B cell (primary cell): ENCODE data around the gene CHRM4. TPM values are rescaled to one million over a fixed set of nuclear protein-coding genes. Genes with fewer than 3 reads are reported as not detected.

Experiments
- ATAC-seq: fragments of 200-7000 bp; cut with Tn5 transposase; one replicate; pipeline ENCODE4 v1.10.0; 2021; ENCODE audit warnings: low read depth, mild to moderate bottlenecking, moderate number of reproducible peaks, moderate library complexity
- CTCF ChIA-PET: fragments of 350-600 bp; sonication (Branson Sonifier 250); formaldehyde crosslinking; loops from one replicate; lab custom pipeline; 2021; ENCODE audit warnings: antibody characterized with exemption, inconsistent platforms; lab: Charles Lee
- POLR2A ChIA-PET: fragments of 350-600 bp; sonication (Branson Sonifier 250); formaldehyde crosslinking; loops from one replicate; lab custom pipeline; 2021; ENCODE audit warnings: antibody characterized with exemption; lab: Charles Lee
- DNase-seq: peaks from one replicate; pipeline ENCODE4 v3.0.0; 2013
- H2AFZ ChIP-seq: 2 replicates; pipeline ENCODE4 v1.6.1; 2012; ENCODE audit warnings: mild to moderate bottlenecking, low read depth, low read length; ENCODE audit not compliant: insufficient read depth, poor library complexity, severe bottlenecking
- H3K27ac ChIP-seq, 2 donors: 1 replicate in 1 of 2; 2 replicates in 1 of 2; pipeline ENCODE4 v1.5.1; 2012 to 2013; ENCODE audit warnings: low read length in 2 of 2, mild to moderate bottlenecking in 2 of 2, moderate library complexity in 1 of 2
- H3K27me3 ChIP-seq, 4 experiments: fragments of 200-600 bp in 1 of 4; sonication (generic) in 1 of 4; replicated peaks in 1 of 4; 1 replicate in 2 of 4; 2 replicates in 2 of 4; pipeline versions ENCODE4 v1.6.1 to v1.7.0; 2013 to 2016; ENCODE audit warnings: low read length in 3 of 4, mild to moderate bottlenecking in 2 of 4, mixed read lengths in 1 of 4, moderate library complexity in 1 of 4; ENCODE audit not compliant: insufficient read depth in 4 of 4, control insufficient read depth in 3 of 4; ENCODE audit errors: control extremely low read depth in 1 of 4
- H3K36me3 ChIP-seq, 2 experiments: replicated peaks in 1 of 2; 1 replicate in 1 of 2; 2 replicates in 1 of 2; pipeline versions ENCODE4 v1.6.1 to v1.7.1; 2013; ENCODE audit warnings: low read length in 1 of 2; ENCODE audit not compliant: insufficient read depth in 2 of 2, control insufficient read depth in 1 of 2; ENCODE audit errors: control extremely low read depth in 1 of 2, extremely low read depth in 1 of 2
- H3K4me1 ChIP-seq, 2 donors: fragments of 200-600 bp in 1 of 2; sonication (generic) in 1 of 2; 1 replicate in 1 of 2; 2 replicates in 1 of 2; pipeline versions ENCODE4 v1.5.1 to v1.6.1; 2013 to 2017; ENCODE audit warnings: low read length in 2 of 2; ENCODE audit not compliant: control insufficient read depth in 2 of 2, insufficient read depth in 2 of 2
- H3K4me2 ChIP-seq: replicated peaks from 2 replicates; pipeline ENCODE3; 2012; ENCODE audit warnings: mild to moderate bottlenecking, low read depth, low read length; ENCODE audit not compliant: poor library complexity, severe bottlenecking
- H3K4me3 ChIP-seq, 5 experiments: fragments of 200-600 bp in 1 of 5; sonication (generic) in 1 of 5; 1 replicate in 3 of 5; 2 replicates in 2 of 5; pipeline versions ENCODE4 v1.5.1 to v1.7.0; 2011 to 2016; ENCODE audit warnings: low read length in 4 of 5, mild to moderate bottlenecking in 4 of 5, low read depth in 2 of 5, control low read depth in 1 of 5, moderate library complexity in 1 of 5; ENCODE audit not compliant: insufficient read depth in 1 of 5; ENCODE audit errors: control extremely low read depth in 1 of 5, extremely low read depth in 1 of 5
- H3K79me2 ChIP-seq: fragments of 200-600 bp; sonication (generic); one replicate; pipeline ENCODE4 v1.6.0; 2016; ENCODE audit warnings: low read length; ENCODE audit not compliant: control insufficient read depth, insufficient read depth
- H3K9ac ChIP-seq: fragments of 200-600 bp; sonication (generic); 2 replicates; pipeline ENCODE4 v1.6.1; 2017; ENCODE audit warnings: mild to moderate bottlenecking, low read length, moderate library complexity
- H3K9me3 ChIP-seq, 3 donors: one replicate each; pipeline versions ENCODE4 v1.6.1 to v1.7.1; 2013; ENCODE audit warnings: low read length in 2 of 3; ENCODE audit not compliant: control insufficient read depth in 2 of 3, insufficient read depth in 1 of 3; ENCODE audit errors: control extremely low read depth in 1 of 3
- H4K20me1 ChIP-seq: 2 replicates; pipeline ENCODE4 v1.6.0; 2012; ENCODE audit warnings: mild to moderate bottlenecking, low read length; ENCODE audit not compliant: insufficient read depth, control insufficient read depth, poor library complexity, severe bottlenecking
- H3K27ac Mint-ChIP-seq: one replicate; pipeline ENCODE4 v1.8.0; 2021; ENCODE audit warnings: mixed read lengths
- H3K27me3 Mint-ChIP-seq: one replicate; pipeline ENCODE4 v1.8.0; 2021; ENCODE audit warnings: mixed read lengths
- H3K4me1 Mint-ChIP-seq: one replicate; pipeline ENCODE4 v1.8.0; 2021; ENCODE audit warnings: mixed read lengths
- H3K4me3 Mint-ChIP-seq: one replicate; pipeline ENCODE4 v1.8.0; 2021; ENCODE audit warnings: mixed read lengths
- H3K9me3 Mint-ChIP-seq: one replicate; pipeline ENCODE4 v1.8.0; 2022; ENCODE audit warnings: mixed read lengths; ENCODE audit not compliant: insufficient read depth
- EZH2 ChIP-seq: IDR thresholded peaks from 2 replicates; pipeline ENCODE4 v1.6.1; 2012; ENCODE audit warnings: borderline replicate concordance, low read depth, mild to moderate bottlenecking, moderate library complexity, low read length; ENCODE audit not compliant: insufficient read depth, poor library complexity, severe bottlenecking
- WGBS: methylation state at CpG from one replicate; pipeline ENCODE4 v1.1.5; 2013; ENCODE audit warnings: missing lambda C conversion rate; ENCODE audit not compliant: insufficient coverage; 5-methylcytosine and 5-hydroxymethylcytosine counted together
- intact Hi-C: fragments of 100-400 bp; cut with micrococcal nuclease; formaldehyde crosslinking; loops from one replicate; pipeline ENCODE4 v1.10.0; 2022
- polyA plus RNA-seq: library from polyadenylated mRNA; depleted of rRNA; stranded (reverse); fragments of >200 nt; gene quantifications from 2 replicates; pipeline ENCODE4 v1.2.3, GENCODE V29; 2012
- total RNA-seq, 2 donors: library from RNA; stranded (reverse); fragments of 120-200 nt in 1 of 2; gene quantifications; 1 replicate in 1 of 2; 2 replicates in 1 of 2; pipeline versions ENCODE4 v1.2.3 to v1.2.4, GENCODE V29; 2013 to 2022
- TF ChIP-seq, protein P1 (sequence below): fragments of 200-600 bp; IDR thresholded peaks from one replicate; pipeline ENCODE4 v1.8.0; 2022; ENCODE audit warnings: antibody characterized with exemption, mild to moderate bottlenecking

The CHRM4 gene
- total and polyA plus RNA-seq, 2 donors (not counting 1 experiment from before 2014, with no cell fraction given), result 0.49 to 1.4 TPM

DNA sequence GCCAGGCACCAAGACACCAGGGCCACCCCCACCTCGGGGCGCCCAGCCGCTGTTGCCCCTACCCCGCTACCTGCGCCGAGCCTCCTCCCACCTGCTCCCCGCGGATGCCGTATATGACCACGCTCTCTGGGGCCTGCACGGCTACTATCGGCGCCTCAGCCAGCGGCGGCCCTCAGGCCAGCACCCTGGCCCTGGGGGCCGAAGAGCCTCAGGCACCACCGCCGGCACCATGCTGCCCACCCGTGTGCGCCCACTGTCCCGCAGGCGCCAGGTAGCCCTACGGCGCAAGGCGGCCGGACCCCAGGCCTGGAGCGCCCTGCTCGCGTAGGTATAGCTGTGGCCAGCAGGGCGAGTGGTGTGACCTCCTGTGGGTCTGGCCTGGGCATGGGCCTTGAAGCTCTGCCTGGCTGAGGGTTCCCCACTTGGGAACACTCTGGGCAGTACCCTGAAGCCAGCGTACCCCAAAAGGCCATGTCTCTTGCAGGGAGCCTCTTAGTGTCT lies 24.9 kb downstream of the CHRM4 start:
- Mint-ChIP-seq H3K4me3 (no peak overlapping the region), H3K27me3 (no peaks in the 10 kb centered on the region), H3K27ac (no peak overlapping the region), H3K4me1 (peaks cover 20% of the 10 kb centered on the region), H3K9me3 (no peaks in the 10 kb centered on the region)
- H3K27ac ChIP-seq, result no peak overlapping the region
- H3K4me2 ChIP-seq, result no peak overlapping the region
- H3K36me3 ChIP-seq, result peaks cover 0 to 10% of the 10 kb centered on the region in 2 experiments
- POLR2A ChIA-PET, result interaction anchor here (0.6 kb wide), 1 partner anchor 194 kb away, joined by 3 read pairs; no protein-coding TSS in a partner anchor
- TF ChIP-seq, protein P1, sequence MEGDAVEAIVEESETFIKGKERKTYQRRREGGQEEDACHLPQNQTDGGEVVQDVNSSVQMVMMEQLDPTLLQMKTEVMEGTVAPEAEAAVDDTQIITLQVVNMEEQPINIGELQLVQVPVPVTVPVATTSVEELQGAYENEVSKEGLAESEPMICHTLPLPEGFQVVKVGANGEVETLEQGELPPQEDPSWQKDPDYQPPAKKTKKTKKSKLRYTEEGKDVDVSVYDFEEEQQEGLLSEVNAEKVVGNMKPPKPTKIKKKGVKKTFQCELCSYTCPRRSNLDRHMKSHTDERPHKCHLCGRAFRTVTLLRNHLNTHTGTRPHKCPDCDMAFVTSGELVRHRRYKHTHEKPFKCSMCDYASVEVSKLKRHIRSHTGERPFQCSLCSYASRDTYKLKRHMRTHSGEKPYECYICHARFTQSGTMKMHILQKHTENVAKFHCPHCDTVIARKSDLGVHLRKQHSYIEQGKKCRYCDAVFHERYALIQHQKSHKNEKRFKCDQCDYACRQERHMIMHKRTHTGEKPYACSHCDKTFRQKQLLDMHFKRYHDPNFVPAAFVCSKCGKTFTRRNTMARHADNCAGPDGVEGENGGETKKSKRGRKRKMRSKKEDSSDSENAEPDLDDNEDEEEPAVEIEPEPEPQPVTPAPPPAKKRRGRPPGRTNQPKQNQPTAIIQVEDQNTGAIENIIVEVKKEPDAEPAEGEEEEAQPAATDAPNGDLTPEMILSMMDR, result no peak
- no peak for TF ChIP-seq EZH2
- DNase-seq, result no peak
- 97% methylated on average over 31 of the region's 31 CpGs for WGBS
- peaks cover 42% of the 10 kb centered on the region for H3K79me2 ChIP-seq
- no peak for ATAC-seq
- intact Hi-C loops, result loop anchor here (1.0 kb wide), 2 partner anchors 19 to 127 kb away; partner anchors contain the start of gene DGKZ
- H3K27me3 ChIP-seq, result no peaks in the 10 kb centered on the region
- peaks cover 9 to 19% of the 10 kb centered on the region in 2 donors for H3K4me1 ChIP-seq
- H2AFZ ChIP-seq, result no peak overlapping the region
- H3K9me3 ChIP-seq, result no peaks in the 10 kb centered on the region
- CTCF ChIA-PET, result interaction anchor here (1.7 to 3.5 kb wide), 2 partner anchors 15 to 20 kb away, joined by 6 to 18 read pairs; partner anchors contain the start of gene DGKZ
- H4K20me1 ChIP-seq, result peaks cover 77% of the 10 kb centered on the region
- no peak overlapping the region for H3K4me3 ChIP-seq
- H3K9ac ChIP-seq, result no peak overlapping the region

DNA sequence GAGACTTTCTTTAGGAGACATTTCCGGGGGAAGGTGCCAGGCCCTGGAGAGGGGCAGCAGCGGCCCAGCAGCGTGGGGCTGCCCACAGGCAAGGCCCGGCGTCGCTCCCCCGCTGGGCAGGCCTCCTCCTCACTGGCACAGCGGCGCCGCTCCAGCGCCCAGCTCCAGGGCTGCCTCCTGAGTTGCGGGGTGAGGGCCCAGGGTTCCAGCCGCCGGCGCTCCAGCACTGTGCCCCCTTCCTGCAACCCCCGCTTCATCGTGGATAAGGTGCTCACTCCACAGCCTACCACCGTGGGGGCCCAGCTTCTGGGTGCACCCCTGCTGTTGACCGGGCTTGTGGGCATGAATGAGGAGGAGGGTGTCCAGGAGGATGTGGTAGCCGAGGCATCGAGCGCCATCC lies 25.3 kb downstream of the CHRM4 start:
- Histone ChIP-seq H3K4me2 (no peak overlapping the region), H3K36me3 (peaks cover 0 to 10% of the 10 kb centered on the region in 2 experiments), H3K9ac (no peak overlapping the region), H4K20me1 (peaks cover 82% of the 10 kb centered on the region), H3K27me3 (no peaks in the 10 kb centered on the region), H3K79me2 (peaks cover 46% of the 10 kb centered on the region), H3K9me3 (no peaks in the 10 kb centered on the region), H3K27ac (no peak overlapping the region), H3K4me1 (peaks cover 12 to 24% of the 10 kb centered on the region in 2 donors), H3K4me3 (no peak overlapping the region), H2AFZ (no peak overlapping the region)
- intact Hi-C loops, result no loop called here
- H3K4me3 Mint-ChIP-seq, result no peak overlapping the region
- DNase-seq (no peak), ATAC-seq (no peak)
- H3K27me3 Mint-ChIP-seq, result no peaks in the 10 kb centered on the region
- 98% methylated on average over 15 of the region's 22 CpGs for WGBS
- CTCF ChIA-PET, result interaction anchor here (1.2 to 3.5 kb wide), 4 partner anchors 15 to 252 kb away, joined by 4 to 18 read pairs (median 5); partner anchors contain the start of gene DGKZ
- TF ChIP-seq EZH2, result no peak
- TF ChIP-seq, protein P1, result no peak
- no peak overlapping the region for H3K27ac Mint-ChIP-seq
- H3K4me1 Mint-ChIP-seq, result peaks cover 24% of the 10 kb centered on the region
- POLR2A ChIA-PET, result no interaction called here
- H3K9me3 Mint-ChIP-seq, result no peaks in the 10 kb centered on the region
